ENCODE measurements around the gene BLCAP. TPM values are rescaled to one million over a fixed set of nuclear protein-coding genes. Genes with fewer than 3 reads are reported as not detected.

BLCAP gene
- total and polyA plus RNA-seq, 2 of the 4 experiments (the other 2 are of a cell fraction), result 17.7 to 67.3 TPM

DNA sequence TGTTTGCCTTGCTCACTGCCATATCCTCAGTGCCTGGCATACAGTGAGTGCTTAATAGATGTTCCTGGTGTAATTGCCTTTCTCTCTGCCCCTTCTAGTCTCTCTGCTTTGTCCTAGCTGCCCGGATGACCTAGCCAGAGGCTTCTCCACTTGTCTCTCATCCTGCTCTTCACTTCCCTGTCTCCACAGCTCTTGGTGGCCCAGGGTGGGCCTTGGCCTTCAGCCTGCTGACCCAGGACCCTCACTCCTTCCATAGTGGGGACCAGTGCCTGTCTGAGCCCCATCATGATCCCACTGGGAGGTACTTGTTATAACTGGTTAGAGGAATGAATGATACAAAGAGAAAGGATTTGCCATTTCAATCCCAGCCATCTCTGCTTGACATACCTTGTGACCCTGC is 49.2 kb upstream of the BLCAP start:
- in situ Hi-C loops (cut with MboI; ENCODE audit: low sequenced_read_pairs), result no loop called here
- intact Hi-C loops (cut with micrococcal nuclease), result no loop called here

More for the DNA sequence above, 49.2 kb upstream of the BLCAP start:
- Histone ChIP-seq H3K79me1 (ENCODE audit: low read depth in 1 of 2, low read length in 2 of 2) (no peaks in the 10 kb centered on the region), H2AK5ac (ENCODE audit: low read depth, low read length) (no peak overlapping the region), H3K9ac (ENCODE audit: low read depth, low read length) (no peak overlapping the region), H2BK20ac (ENCODE audit: low read depth, low read length) (no peak overlapping the region), H3K18ac (ENCODE audit: low read depth, low read length) (no peak overlapping the region), H3K23ac (ENCODE audit: low read depth, low read length) (no peak overlapping the region), H4K5ac (ENCODE audit: low read depth, low read length) (no peak overlapping the region), H3K27ac (ENCODE audit: insufficient read depth, low read length) (no peak overlapping the region), H3K4me3 (ENCODE audit: insufficient read depth, low read depth, low read length) (no peak overlapping the region), H3K4me2 (ENCODE audit: low read depth, low read length) (no peak overlapping the region), H2BK15ac (ENCODE audit: low read depth, low read length) (no peak overlapping the region), H3K4ac (ENCODE audit: low read depth, low read length) (no peak overlapping the region), H3K4me1 (ENCODE audit: control insufficient read depth, insufficient read depth, low read length) (no peaks in the 10 kb centered on the region), H2BK5ac (ENCODE audit: low read depth, low read length, poor library complexity, severe bottlenecking) (no peak overlapping the region), H4K8ac (ENCODE audit: low read depth in 2 of 2, low read length in 2 of 2) (no peak overlapping the region), H2AK9ac (replicated peaks; ENCODE audit: low read depth, low read length, poor library complexity) (no peak overlapping the region), H3K14ac (replicated peaks; ENCODE audit: low read depth, low read length) (no peak overlapping the region), H3K27me3 (ENCODE audit: control insufficient read depth, insufficient read depth, low read length) (peaks cover 22% of the 10 kb centered on the region), H4K91ac (ENCODE audit: insufficient read depth, low read depth, low read length) (no peak overlapping the region), H2AFZ (replicated peaks; ENCODE audit: low read length, poor library complexity) (no peak overlapping the region), H3K9me3 (ENCODE audit: control insufficient read depth, insufficient read depth, low read length) (no peaks in the 10 kb centered on the region), H4K20me1 (ENCODE audit: insufficient read depth, low read length) (no peaks in the 10 kb centered on the region), H3K56ac (ENCODE audit: extremely low read depth, insufficient read depth, low read length) (no peak overlapping the region), H3K36me3 (ENCODE audit: control insufficient read depth, insufficient read depth, low read length) (no peaks in the 10 kb centered on the region), H3K9me1 (ENCODE audit: insufficient read depth, low read length) (no peaks in the 10 kb centered on the region), H2BK120ac (ENCODE audit: low read depth, low read length) (no peak overlapping the region)
- ATAC-seq (ENCODE audit: low read depth) (no peak), DNase-seq (no peak)
- dilution Hi-C loops (cut with HindIII; ENCODE audit: low sequenced_read_pairs, unreplicated experiment), result no loop called here
- TF ChIP-seq CHD1 (IDR thresholded peaks at IDR 0.05; ENCODE audit: low read depth, low read length), result no peak
- TF ChIP-seq MXI1 (IDR thresholded peaks at IDR 0.05; ENCODE audit: borderline replicate concordance, low read depth, low read length), result no peak
- TF ChIP-seq, protein P1, sequence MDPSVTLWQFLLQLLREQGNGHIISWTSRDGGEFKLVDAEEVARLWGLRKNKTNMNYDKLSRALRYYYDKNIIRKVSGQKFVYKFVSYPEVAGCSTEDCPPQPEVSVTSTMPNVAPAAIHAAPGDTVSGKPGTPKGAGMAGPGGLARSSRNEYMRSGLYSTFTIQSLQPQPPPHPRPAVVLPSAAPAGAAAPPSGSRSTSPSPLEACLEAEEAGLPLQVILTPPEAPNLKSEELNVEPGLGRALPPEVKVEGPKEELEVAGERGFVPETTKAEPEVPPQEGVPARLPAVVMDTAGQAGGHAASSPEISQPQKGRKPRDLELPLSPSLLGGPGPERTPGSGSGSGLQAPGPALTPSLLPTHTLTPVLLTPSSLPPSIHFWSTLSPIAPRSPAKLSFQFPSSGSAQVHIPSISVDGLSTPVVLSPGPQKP (IDR thresholded peaks at IDR 0.05; ENCODE audit: borderline replicate concordance, low read depth, low read length), result no peak
- TF ChIP-seq, protein P2, sequence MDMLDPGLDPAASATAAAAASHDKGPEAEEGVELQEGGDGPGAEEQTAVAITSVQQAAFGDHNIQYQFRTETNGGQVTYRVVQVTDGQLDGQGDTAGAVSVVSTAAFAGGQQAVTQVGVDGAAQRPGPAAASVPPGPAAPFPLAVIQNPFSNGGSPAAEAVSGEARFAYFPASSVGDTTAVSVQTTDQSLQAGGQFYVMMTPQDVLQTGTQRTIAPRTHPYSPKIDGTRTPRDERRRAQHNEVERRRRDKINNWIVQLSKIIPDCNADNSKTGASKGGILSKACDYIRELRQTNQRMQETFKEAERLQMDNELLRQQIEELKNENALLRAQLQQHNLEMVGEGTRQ (IDR thresholded peaks at IDR 0.05; ENCODE audit: low read depth, low read length), result no peak
- TF ChIP-seq BHLHE40 (IDR thresholded peaks at IDR 0.05; ENCODE audit: low read depth, low read length), result no peak
- TF ChIP-seq CEBPB (IDR thresholded peaks at IDR 0.05; ENCODE audit: low read depth, low read length), result no peak
- no peak for TF ChIP-seq MAFK (IDR thresholded peaks at IDR 0.05; ENCODE audit: low read depth, low read length)
- ChIA-PET CTCF (no interaction called here), POLR2A (ENCODE audit: unreplicated experiment) (no interaction called here)
- no CpG with 5 or more reads among the region's 1 CpG for WGBS, 2 experiments (ENCODE audit: extremely low coverage in 2 of 2, insufficient read length in 1 of 2)
- no TSS peak for BruUV-seq (replicated peaks)
